NCI-H1105 treated with DMSO at 0.1 percent for 48 hours (cell line): Measurements from ENCODE around the gene CCDC149.

ENCODE experiments used
- DNase-seq: peaks from one replicate; lab custom pipeline; 2025; lab: John Stamatoyannopoulos, UW

The CCDC149 gene

GRCh38 chr4:24802648-24803047 is 110.2 kb downstream of the CCDC149 start:
- DNase-seq = no peak

- no peak for DNase-seq
Measured at GRCh38 chr4:24801136-24801855, 111.5 kb downstream of the CCDC149 start.

- no peak for DNase-seq
Measured at GRCh38 chr4:24800325-24800895, 112.4 kb downstream of the CCDC149 start.

- no peak for DNase-seq
Measured at GRCh38 chr4:24799544-24800324, 113.1 kb downstream of the CCDC149 start.

- no peak for DNase-seq
Measured at GRCh38 chr4:24799196-24799543, 113.7 kb downstream of the CCDC149 start.

GRCh38 chr4:24798036-24798610 is 114.7 kb downstream of the CCDC149 start:
- no peak for DNase-seq

GRCh38 chr4:24796620-24797019 is 116.2 kb downstream of the CCDC149 start:
- DNase-seq = no peak

- no peak for DNase-seq
Measured at GRCh38 chr4:24795666-24796381, 117.0 kb downstream of the CCDC149 start.

- no peak for DNase-seq
Measured at GRCh38 chr4:24794916-24795665, 117.8 kb downstream of the CCDC149 start, which contains the start of gene SOD3. SOD3 (plus strand) TSS chr4:24795573; CDS start chr4:24799522, 3,949 bp downstream.

GRCh38 chr4:24794480-24794879 is 118.4 kb downstream of the CCDC149 start:
- no peak for DNase-seq

GRCh38 chr4:24794051-24794450 is 118.8 kb downstream of the CCDC149 start:
- DNase-seq = no peak

- DNase-seq = no peak
Measured at GRCh38 chr4:24793219-24794005, 119.4 kb downstream of the CCDC149 start.

GRCh38 chr4:24792552-24792951 is 120.3 kb downstream of the CCDC149 start:
- no peak for DNase-seq

GRCh38 chr4:24791043-24791442 is 121.8 kb downstream of the CCDC149 start:
- no peak for DNase-seq

- no peak for DNase-seq
Measured at GRCh38 chr4:24783506-24783905, 129.3 kb downstream of the CCDC149 start.

GRCh38 chr4:24781999-24782745 is 130.7 kb downstream of the CCDC149 start:
- no peak for DNase-seq

GRCh38 chr4:24780936-24781495 is 131.8 kb downstream of the CCDC149 start:
- DNase-seq = no peak

- no peak for DNase-seq
Measured at GRCh38 chr4:24778464-24779225, 134.2 kb downstream of the CCDC149 start.
